Measurements from ENCODE around the gene SREBF2. TPM values are rescaled to one million over a fixed set of nuclear protein-coding genes. Genes with fewer than 3 reads are reported as not detected.

Gene SREBF2
- total and polyA plus RNA-seq, 2 of the 8 experiments (the other 6 are each of a cell fraction or from before 2014, with no cell fraction given) = 125 to 144 TPM

DNA sequence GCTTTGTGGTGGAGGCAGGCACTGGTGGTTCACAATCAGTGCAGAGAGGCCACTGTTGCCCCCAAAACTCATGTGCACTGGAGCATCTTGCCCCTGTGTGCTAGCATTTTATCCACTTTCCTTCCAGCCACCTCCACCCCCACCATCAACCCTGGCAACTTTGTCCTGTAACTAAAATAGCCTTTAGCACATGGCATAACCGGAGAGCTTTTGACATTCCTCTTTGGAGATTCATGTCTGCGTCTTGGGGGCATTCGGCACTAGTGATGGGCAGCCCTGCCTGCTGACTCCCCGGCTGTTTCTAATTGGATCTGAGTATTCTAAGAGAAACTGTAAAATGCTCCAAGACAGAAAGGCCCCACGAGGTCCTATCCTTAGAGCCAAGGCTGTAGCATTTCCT is 66.2 kb downstream of the SREBF2 start:
- Histone ChIP-seq H2BK5ac (ENCODE audit: low read depth, low read length) (no peak overlapping the region), H3K79me2 (ENCODE audit: control insufficient read depth in 1 of 2, insufficient read depth in 2 of 2, low read length in 2 of 2) (no peaks in the 10 kb centered on the region), H3K4me1 (replicated peaks in 1 of 4; ENCODE audit: control insufficient read depth in 3 of 4, insufficient read depth in 4 of 4, low read length in 3 of 4) (no peaks in the 10 kb centered on the region), H4K20me1 (replicated peaks in 1 of 2; ENCODE audit: control insufficient read depth in 1 of 2, insufficient read depth in 2 of 2, low read length in 2 of 2) (peaks cover 7 to 20% of the 10 kb centered on the region in 2 experiments), H2BK12ac (ENCODE audit: low read depth, low read length) (no peak overlapping the region), H2BK120ac (replicated peaks; ENCODE audit: low read depth, low read length) (no peak overlapping the region), H3K9me3 (ENCODE audit: insufficient read depth in 2 of 2, low read depth in 1 of 2, low read length in 1 of 2) (no peaks in the 10 kb centered on the region), H3K27ac (ENCODE audit: low read depth, low read length) (no peak overlapping the region), H4K8ac (ENCODE audit: extremely low read depth, insufficient read depth, low read length) (no peak overlapping the region), H3K9ac (replicated peaks in 1 of 4; ENCODE audit: extremely low read depth in 1 of 4, low read depth in 3 of 4, low read length in 3 of 4) (no peak overlapping the region), H2BK20ac (ENCODE audit: low read length) (no peak overlapping the region), H4K5ac (ENCODE audit: insufficient read length, low read depth, low read length) (no peak overlapping the region), H3K27me3 (replicated peaks in 1 of 4; ENCODE audit: control insufficient read depth in 3 of 4, extremely low read depth in 1 of 4, insufficient read depth in 3 of 4, low read length in 3 of 4) (no peaks in the 10 kb centered on the region), H4K91ac (replicated peaks; ENCODE audit: insufficient read length, low read length) (no peak overlapping the region), H3K23ac (ENCODE audit: insufficient read length) (no peak overlapping the region), H3K23me2 (ENCODE audit: low read depth, low read length) (no peaks in the 10 kb centered on the region), H3K4ac (replicated peaks; ENCODE audit: insufficient read length, low read depth, low read length) (no peak overlapping the region), H2BK15ac (ENCODE audit: low read length) (no peak overlapping the region), H3K4me3 (ENCODE audit: extremely low read depth in 1 of 4, insufficient read depth in 2 of 4, low read depth in 3 of 4, low read length in 4 of 4) (no peak overlapping the region), H3K4me2 (ENCODE audit: insufficient read depth in 1 of 2, low read depth in 2 of 2, low read length in 2 of 2) (no peak overlapping the region), H3K14ac (ENCODE audit: insufficient read length) (no peak overlapping the region), H3K18ac (ENCODE audit: extremely low read depth, low read length) (no peak overlapping the region), H3K56ac (replicated peaks; ENCODE audit: insufficient read length, low read depth, low read length) (no peak overlapping the region), H2AFZ (ENCODE audit: low read length) (no peak overlapping the region), H3K36me3 (ENCODE audit: control insufficient read depth in 2 of 4, insufficient read depth in 4 of 4, low read length in 3 of 4) (peaks cover 47 to 73% (median 61%) of the 10 kb centered on the region in 4 experiments), H2AK5ac (ENCODE audit: low read depth, low read length) (no peak overlapping the region), H3K79me1 (ENCODE audit: low read depth, low read length) (no peaks in the 10 kb centered on the region; the same call in 1 of the 2 replicates)
- POLR2A ChIA-PET (ENCODE audit: partially characterized antibody) = interaction anchor here (1.2 kb wide), 2 partner anchors 29 to 34 kb away, joined by 3 read pairs; no protein-coding TSS in a partner anchor
- 94% methylated on average over 5 of the region's 5 CpGs; no CpG with 5 or more reads in 1 of the 2 experiments for WGBS, 2 experiments (ENCODE audit: extremely low coverage in 1 of 2, insufficient coverage in 1 of 2, insufficient read length in 1 of 2, insufficient replicate concordance in 2 of 2, low coverage in 1 of 2, low lambda C conversion rate in 2 of 2, missing lambda C conversion rate in 1 of 2)
- TF ChIP-seq SP1 (IDR thresholded peaks at IDR 0.05; ENCODE audit: low read depth, low read length) = no peak
- no peak for TF ChIP-seq TAF1 (IDR thresholded peaks at IDR 0.05; ENCODE audit: low read depth, low read length)
- no peak for TF ChIP-seq BACH1 (IDR thresholded peaks at IDR 0.05; ENCODE audit: low read length)
- no peak for TF ChIP-seq CTBP2 (IDR thresholded peaks at IDR 0.05; ENCODE audit: borderline replicate concordance, insufficient read depth, insufficient read length, low read length)
- no peak for TF ChIP-seq SUZ12 (IDR thresholded peaks at IDR 0.05; ENCODE audit: low read length)
- no peak for TF ChIP-seq NRF1 (IDR thresholded peaks at IDR 0.05; ENCODE audit: low read depth, low read length)
- no peak for TF ChIP-seq SP4 (IDR thresholded peaks at IDR 0.05; ENCODE audit: low read length)
- TF ChIP-seq JUN (IDR thresholded peaks at IDR 0.05; ENCODE audit: low read depth, low read length) = no peak
- TF ChIP-seq MAFK (IDR thresholded peaks at IDR 0.05; ENCODE audit: low read depth, low read length) = no peak
- no peak for TF ChIP-seq KDM4A (IDR thresholded peaks at IDR 0.05; ENCODE audit: low read depth, low read length, severe bottlenecking)
- TF ChIP-seq TAF7 (optimal IDR thresholded peaks at IDR 0.05; ENCODE audit: borderline replicate concordance, low read depth, low read length) = no peak
- no peak for TF ChIP-seq PHF8 (conservative IDR thresholded peaks at IDR 0.05; ENCODE audit: low read depth, low read length)
- TF ChIP-seq POLR2A (IDR thresholded peaks at IDR 0.05; ENCODE audit: control extremely low read depth in 1 of 2, low read depth in 2 of 2, low read length in 2 of 2) = no peak
- no peak for TF ChIP-seq POLR2AphosphoS5 (IDR thresholded peaks at IDR 0.05; ENCODE audit: low read depth, low read length)
- FAIRE-seq (no peak), DNase-seq (ENCODE audit: low read depth in 1 of 2, low spot score in 2 of 2) (no peak)
- CTCF ChIA-PET (ENCODE audit: partially characterized antibody) = interaction anchor here (1.2 kb wide), 1 partner anchor 9 kb away, joined by 4 read pairs; no protein-coding TSS in a partner anchor

Data from H1 (cell line).